GM13977 (cell line): ENCODE measurements around the gene NHS.

Experiments used
- DNase-seq: peaks from one replicate; pipeline ENCODE4 v3.0.0; 2012; ENCODE audit warnings: low spot score
- in situ Hi-C: fragments of 300-500 bp; cut with MboI; formaldehyde crosslinking; loops from one replicate; pipeline ENCODE4 v1.12.0; 2022; ENCODE audit warnings: low sequenced_read_pairs, low pct_unique_long_range_greater_than_20kb, mixed read lengths, inconsistent platforms; ENCODE audit not compliant: unreplicated experiment
- TF ChIP-seq, protein P1 (sequence below): IDR thresholded peaks from 2 replicates; pipeline ENCODE4 v1.5.1; 2012; ENCODE audit warnings: mild to moderate bottlenecking, control low read depth; ENCODE audit not compliant: insufficient read depth; ENCODE audit errors: extremely low read depth, missing control alignments

Gene NHS

DNA sequence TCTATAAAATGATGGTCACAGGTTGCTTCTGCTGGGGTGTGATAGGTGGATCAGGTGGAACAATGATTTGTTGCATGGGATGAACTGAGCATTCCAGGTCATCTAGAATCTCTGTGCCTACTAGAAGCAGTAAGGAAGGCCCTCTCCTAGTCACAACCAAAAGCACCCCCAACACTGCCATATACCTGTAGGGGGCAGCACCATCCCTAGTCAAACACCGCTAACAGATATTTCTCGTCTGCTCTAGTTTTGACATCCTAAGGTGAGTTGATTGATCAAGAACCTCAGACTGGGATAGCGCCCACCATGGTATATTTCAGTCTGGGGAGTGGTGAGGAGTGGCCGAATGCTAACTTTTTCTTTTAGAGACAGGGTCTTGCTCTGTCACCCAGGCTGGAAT is 160.2 kb downstream of the NHS start:
- in situ Hi-C loops = no loop called here
- DNase-seq = peak; percentile 54
- TF ChIP-seq, protein P1, sequence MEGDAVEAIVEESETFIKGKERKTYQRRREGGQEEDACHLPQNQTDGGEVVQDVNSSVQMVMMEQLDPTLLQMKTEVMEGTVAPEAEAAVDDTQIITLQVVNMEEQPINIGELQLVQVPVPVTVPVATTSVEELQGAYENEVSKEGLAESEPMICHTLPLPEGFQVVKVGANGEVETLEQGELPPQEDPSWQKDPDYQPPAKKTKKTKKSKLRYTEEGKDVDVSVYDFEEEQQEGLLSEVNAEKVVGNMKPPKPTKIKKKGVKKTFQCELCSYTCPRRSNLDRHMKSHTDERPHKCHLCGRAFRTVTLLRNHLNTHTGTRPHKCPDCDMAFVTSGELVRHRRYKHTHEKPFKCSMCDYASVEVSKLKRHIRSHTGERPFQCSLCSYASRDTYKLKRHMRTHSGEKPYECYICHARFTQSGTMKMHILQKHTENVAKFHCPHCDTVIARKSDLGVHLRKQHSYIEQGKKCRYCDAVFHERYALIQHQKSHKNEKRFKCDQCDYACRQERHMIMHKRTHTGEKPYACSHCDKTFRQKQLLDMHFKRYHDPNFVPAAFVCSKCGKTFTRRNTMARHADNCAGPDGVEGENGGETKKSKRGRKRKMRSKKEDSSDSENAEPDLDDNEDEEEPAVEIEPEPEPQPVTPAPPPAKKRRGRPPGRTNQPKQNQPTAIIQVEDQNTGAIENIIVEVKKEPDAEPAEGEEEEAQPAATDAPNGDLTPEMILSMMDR = peak; percentile 52

DNA sequence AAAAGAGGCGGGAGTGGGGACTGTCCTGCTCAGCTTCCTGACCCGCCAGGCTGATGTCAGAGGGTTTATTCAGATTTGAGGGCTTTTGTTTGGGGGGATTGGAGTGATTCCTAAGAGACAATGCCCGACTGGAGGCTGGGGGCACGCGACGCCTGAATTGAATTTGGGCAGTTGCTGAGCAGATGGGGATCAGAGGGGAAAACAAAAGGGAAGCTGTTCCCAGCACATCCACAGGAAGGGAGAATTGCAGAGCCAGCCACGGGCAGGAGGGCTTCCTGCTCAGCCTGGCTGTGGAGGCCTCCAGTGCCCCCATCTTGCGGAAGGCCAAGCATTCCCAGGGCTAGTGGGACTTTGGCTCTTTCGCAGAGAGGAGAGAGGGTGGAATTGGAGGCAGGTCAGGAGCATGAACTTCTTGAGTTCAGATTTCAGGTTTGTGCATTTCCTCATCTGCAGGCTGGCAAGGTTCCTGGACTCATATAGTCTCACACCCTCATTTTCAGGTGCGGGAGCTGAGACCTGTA is 162.8 kb downstream of the NHS start:
- in situ Hi-C loops = no loop called here
- no peak for DNase-seq
- TF ChIP-seq, protein P1 = no peak

DNA sequence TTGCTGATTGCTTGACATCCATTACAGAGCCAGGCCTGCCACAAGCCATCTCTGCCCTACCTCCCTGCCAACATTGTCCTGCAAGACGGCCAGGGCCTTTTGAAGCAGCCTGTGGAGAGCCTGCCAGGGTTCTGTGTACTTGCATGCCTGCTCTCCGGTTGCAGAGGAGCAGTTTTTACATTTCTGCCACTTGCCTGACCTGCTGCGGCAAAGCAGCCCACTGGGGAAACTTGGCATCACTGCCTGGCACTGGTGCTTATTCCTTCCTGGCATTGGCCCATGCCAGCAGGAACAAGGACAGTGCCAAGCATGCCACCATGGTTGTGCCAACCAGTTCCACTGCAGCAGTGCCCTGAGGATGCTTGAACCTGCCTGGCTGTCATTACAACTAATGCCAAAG is 167.1 kb downstream of the NHS start:
- no peak for DNase-seq
- in situ Hi-C loops = no loop called here
- TF ChIP-seq, protein P1 = no peak

DNA sequence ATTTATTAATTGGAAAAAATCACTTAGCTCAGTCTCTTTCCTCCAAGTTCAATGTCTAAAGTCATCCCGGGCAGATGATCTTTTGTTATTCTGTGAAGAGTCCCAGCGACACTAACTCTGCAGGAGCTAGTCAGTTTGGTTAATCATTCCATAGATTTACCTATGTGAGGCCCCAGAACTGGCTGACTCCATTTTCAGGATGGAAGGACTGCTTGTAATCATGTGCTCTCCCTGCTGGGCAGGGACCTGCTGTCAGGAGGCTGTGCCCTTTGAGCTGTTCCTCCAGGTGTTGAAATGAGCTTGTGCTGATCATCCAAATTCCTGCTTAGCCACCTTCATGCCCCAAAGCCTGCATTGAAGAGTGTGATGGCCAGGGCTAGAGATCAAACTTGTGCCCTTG is 169.8 kb downstream of the NHS start:
- TF ChIP-seq, protein P1 = no peak
- DNase-seq = no peak
- in situ Hi-C loops = no loop called here

DNA sequence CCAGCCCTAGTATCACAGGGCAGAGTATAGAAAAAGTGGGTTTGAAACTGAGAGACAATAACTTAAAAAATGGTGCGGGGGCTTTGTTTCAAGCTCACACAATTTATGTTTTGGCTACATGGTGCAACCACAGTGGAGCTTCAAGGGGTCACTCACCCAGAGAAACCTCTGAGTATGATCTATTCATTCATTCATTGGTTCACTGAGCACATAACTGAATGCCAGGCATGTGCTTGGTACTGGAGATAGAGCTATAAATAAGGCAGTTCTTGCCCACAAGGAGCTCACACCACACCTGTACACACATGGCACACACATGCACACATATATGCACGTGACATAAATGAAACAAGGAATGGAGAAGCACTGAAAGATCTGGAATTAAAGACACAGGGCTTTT is 171.4 kb downstream of the NHS start:
- in situ Hi-C loops = no loop called here
- no peak for DNase-seq
- TF ChIP-seq, protein P1 = no peak

DNA sequence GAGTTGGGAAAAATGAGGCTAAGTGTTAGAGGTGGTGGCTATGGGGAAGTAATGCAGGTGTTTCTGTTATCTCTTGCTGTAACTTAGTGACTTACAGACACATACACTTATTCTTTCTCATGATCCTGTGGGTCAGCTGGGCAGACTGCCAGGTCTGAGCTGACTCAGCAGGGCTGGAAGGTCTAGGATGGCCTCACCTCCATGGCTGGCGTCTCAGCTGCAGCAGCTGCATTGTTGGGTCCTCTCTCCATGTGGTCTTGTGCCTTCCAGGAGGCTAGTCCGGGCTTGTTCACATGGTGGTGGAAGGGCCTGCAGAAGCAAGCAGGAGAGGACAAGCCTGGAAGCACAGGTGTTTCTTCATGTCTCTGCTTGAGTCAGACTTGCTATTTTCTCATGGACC is 172.7 kb downstream of the NHS start:
- TF ChIP-seq, protein P1 = no peak
- peak; percentile 22 for DNase-seq
- in situ Hi-C loops = no loop called here
